Lung (tissue), 12 donors: ENCODE results near the gene IFRD2. TPM values are rescaled to one million over a fixed set of nuclear protein-coding genes. Genes with fewer than 3 reads are reported as not detected.

ENCODE experiments used
- ATAC-seq: fragments of 200-7000 bp; cut with Tn5 transposase; one replicate; pipeline ENCODE4 v1.9.1; 2020; ENCODE audit warnings: moderate number of reproducible peaks; ENCODE audit not compliant: insufficient read depth, low FRiP score
- DNase-seq, 3 donors: peaks; one replicate each; pipeline ENCODE4 v3.0.0-alpha.2; 2013 to 2017
- H3K27ac ChIP-seq, 2 donors: one replicate each; pipeline ENCODE4 v1.5.1; 2013; ENCODE audit warnings: mild to moderate bottlenecking in 2 of 2, moderate library complexity in 2 of 2, control low read depth in 1 of 2, inconsistent platforms in 1 of 2, low read depth in 1 of 2, low read length in 1 of 2
- H3K27me3 ChIP-seq, 3 donors: one replicate each; pipeline ENCODE4 v1.5.1; 2013; ENCODE audit warnings: low read length in 2 of 3; ENCODE audit not compliant: control insufficient read depth in 3 of 3, insufficient read depth in 3 of 3
- H3K36me3 ChIP-seq, 4 donors: one replicate each; pipeline ENCODE4 v1.5.1; 2013; ENCODE audit warnings: low read length in 4 of 4, mild to moderate bottlenecking in 1 of 4, moderate library complexity in 1 of 4; ENCODE audit not compliant: control insufficient read depth in 4 of 4, insufficient read depth in 4 of 4
- H3K4me1 ChIP-seq, 5 donors: one replicate each; pipeline ENCODE4 v1.5.1; 2013; ENCODE audit warnings: low read length in 5 of 5, mild to moderate bottlenecking in 2 of 5, moderate library complexity in 1 of 5; ENCODE audit not compliant: control insufficient read depth in 5 of 5, insufficient read depth in 5 of 5
- H3K4me3 ChIP-seq: one replicate; pipeline ENCODE4 v1.5.1; 2013; ENCODE audit warnings: mild to moderate bottlenecking, control low read depth, moderate library complexity
- H3K9ac ChIP-seq, 2 donors: one replicate each; pipeline ENCODE4 v1.5.1; 2013; ENCODE audit warnings: low read length in 2 of 2, control low read depth in 1 of 2; ENCODE audit not compliant: insufficient read depth in 1 of 2
- H3K9me3 ChIP-seq, 4 donors: one replicate each; pipeline ENCODE4 v1.5.1; 2013; ENCODE audit warnings: low read length in 3 of 4, mild to moderate bottlenecking in 1 of 4, moderate library complexity in 1 of 4; ENCODE audit not compliant: control insufficient read depth in 4 of 4, insufficient read depth in 3 of 4
- WGBS, 2 donors: extraction: QIAGEN DNeasy Blood & Tissue Kit; methylation state at CpG; one replicate each; pipeline ENCODE4 v1.1.7; 2013; 5-methylcytosine and 5-hydroxymethylcytosine counted together
- polyA plus RNA-seq, 2 donors: library from polyadenylated mRNA; stranded (reverse); fragments of 200-250 nt; gene quantifications; one replicate each; pipeline ENCODE4 v1.2.1, GENCODE V29; 2013
- total RNA-seq, 2 donors: library from RNA; depleted of rRNA in 1 of 2; stranded (reverse); fragments of >200 nt in 1 of 2; gene quantifications; one replicate each; pipeline ENCODE4 v1.2.1, GENCODE V29; 2014 to 2021
- TF ChIP-seq, protein P1 (sequence below): IDR thresholded peaks from 2 replicates; pipeline ENCODE4 v1.5.1; 2012; ENCODE audit warnings: mild to moderate bottlenecking; ENCODE audit errors: control extremely low read depth, extremely low read depth
- donor health status: control.
- donor health status: control.
- donor health status: Bipolar disorder and iron deficiency.
- donor health status: healthy.
- donor health status: DM: yes; HTN: yes; CAD: no.

The IFRD2 gene
- total and polyA plus RNA-seq, 4 donors, result 14.7 to 107 (median 95.1) TPM

DNA sequence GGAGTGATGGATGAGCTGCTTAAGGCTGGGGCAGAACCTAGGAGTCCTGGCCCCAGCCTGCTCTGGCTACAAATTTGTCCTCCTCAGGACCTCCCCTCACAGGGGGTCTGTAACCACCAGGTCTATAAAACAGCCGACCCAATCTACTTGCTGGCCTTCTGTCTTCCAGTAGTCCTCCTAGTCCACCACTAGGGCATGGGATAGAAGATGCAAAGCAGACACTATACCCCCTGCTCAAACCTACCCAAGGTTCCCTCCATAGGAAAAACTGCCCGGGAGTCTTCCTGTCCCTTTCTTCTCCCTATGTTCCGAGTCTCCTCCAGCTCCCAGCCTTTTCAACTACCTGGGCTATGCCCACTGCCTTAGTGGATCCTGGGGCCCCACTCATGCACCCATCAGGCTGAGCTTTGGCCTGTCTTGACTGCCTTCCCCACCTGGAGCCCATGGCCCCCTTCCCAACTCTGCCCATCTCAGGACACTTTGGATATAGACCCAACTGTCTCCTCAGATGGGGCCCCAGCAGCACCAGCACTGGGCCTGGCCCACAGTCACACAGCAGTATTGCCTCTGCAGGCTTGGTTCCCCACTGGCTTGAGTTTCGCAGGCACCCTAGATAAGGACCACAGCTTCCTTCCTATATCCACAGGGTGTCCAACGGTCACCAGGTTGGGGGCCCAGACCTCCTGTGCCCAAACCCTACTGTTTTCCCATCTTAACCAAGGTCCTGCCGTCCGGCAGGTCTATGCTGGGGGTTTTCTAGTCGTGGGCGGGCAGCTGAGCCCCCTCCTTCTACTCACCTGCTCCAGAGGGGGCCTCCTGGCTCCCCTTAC lies 5.9 kb upstream of the IFRD2 start:
- TF ChIP-seq, protein P1, sequence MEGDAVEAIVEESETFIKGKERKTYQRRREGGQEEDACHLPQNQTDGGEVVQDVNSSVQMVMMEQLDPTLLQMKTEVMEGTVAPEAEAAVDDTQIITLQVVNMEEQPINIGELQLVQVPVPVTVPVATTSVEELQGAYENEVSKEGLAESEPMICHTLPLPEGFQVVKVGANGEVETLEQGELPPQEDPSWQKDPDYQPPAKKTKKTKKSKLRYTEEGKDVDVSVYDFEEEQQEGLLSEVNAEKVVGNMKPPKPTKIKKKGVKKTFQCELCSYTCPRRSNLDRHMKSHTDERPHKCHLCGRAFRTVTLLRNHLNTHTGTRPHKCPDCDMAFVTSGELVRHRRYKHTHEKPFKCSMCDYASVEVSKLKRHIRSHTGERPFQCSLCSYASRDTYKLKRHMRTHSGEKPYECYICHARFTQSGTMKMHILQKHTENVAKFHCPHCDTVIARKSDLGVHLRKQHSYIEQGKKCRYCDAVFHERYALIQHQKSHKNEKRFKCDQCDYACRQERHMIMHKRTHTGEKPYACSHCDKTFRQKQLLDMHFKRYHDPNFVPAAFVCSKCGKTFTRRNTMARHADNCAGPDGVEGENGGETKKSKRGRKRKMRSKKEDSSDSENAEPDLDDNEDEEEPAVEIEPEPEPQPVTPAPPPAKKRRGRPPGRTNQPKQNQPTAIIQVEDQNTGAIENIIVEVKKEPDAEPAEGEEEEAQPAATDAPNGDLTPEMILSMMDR, result no peak
- Histone ChIP-seq H3K4me1 (peaks cover 9 to 27% (median 13%) of the 10 kb centered on the region in 5 donors), H3K9ac (peak overlapping the region in 1 of 2 donors; percentile 84), H3K27me3 (no peaks in the 10 kb centered on the region), H3K27ac (peak overlapping the region; percentile 81 to 86), H3K4me3 (no peak overlapping the region), H3K36me3 (peaks cover 0 to 4% (median 0%) of the 10 kb centered on the region in 4 donors), H3K9me3 (no peaks in the 10 kb centered on the region)
- DNase-seq (no peak), ATAC-seq (no peak)
- 24 to 40% methylated on average over 9 of the region's 9 CpGs for WGBS, 2 donors

DNA sequence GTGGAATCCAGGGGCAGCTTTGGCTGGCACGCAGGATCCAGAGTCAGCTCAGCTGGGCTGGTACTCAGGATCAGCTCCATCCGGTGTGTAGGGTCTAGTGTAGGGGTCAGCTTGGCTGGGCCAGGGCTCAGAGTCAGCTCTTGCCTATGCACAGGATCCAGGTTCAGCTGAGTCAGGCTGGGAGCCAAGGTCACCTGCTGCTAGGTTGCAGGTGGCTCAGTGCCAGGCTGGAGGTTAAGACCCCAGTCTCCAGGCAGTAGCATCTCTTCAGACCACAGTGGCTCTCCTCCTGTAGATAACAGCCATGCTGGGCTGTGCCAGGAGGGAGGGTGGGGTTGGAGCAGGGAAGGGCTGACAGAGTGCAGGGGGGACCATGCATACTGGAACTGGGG lies 5.2 kb upstream of the IFRD2 start:
- Histone ChIP-seq H3K27me3 (no peaks in the 10 kb centered on the region), H3K4me3 (no peak overlapping the region), H3K9me3 (no peaks in the 10 kb centered on the region), H3K36me3 (peaks cover 0 to 4% (median 0%) of the 10 kb centered on the region in 4 donors), H3K4me1 (peaks cover 6 to 32% (median 12%) of the 10 kb centered on the region in 5 donors), H3K9ac (no peak overlapping the region), H3K27ac (peak overlapping the region in 1 of 2 donors; percentile 12)
- no peak for DNase-seq
- no peak for ATAC-seq
- 94 to 98% methylated on average over 2 of the region's 2 CpGs for WGBS, 2 donors
- TF ChIP-seq, protein P1, result no peak

DNA sequence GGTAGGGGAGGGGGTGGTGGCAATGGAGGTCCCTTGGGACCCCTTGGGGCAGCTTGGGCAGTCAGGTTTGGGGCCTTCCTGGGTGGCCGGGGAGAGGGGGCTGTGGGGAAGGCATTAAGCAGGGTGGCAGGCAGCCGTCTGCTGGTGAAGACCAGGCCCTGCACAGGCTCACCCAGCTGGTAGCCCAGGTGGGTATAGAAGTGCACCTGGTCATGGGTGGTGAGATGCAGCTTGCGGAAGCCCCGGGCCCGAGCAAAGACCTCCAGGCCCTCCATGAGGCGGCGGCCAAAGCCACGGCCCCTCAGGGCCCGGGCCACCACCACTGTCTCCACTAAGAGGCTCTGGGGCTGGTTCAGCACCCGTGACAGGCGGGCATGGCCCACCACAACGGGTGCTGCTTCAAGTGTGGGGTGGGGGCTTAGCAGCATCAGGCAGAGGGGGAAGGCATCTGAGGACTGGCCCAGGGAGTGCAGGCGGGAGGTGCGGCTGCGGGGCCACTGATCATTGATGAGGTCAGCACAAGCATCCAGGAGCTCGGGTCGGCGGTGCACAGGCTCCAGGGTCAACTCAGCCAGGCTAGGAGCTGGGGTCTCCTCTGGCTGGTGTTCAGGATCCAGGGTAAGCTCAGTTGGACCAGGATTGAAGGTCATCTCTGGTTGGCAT lies 4.6 kb upstream of the IFRD2 start:
- Histone ChIP-seq H3K36me3 (peaks cover 0 to 4% (median 0%) of the 10 kb centered on the region in 4 donors), H3K9me3 (no peaks in the 10 kb centered on the region), H3K9ac (no peak overlapping the region), H3K27ac (no peak overlapping the region), H3K27me3 (no peaks in the 10 kb centered on the region), H3K4me3 (no peak overlapping the region), H3K4me1 (peaks cover 6 to 28% (median 12%) of the 10 kb centered on the region in 5 donors)
- ATAC-seq (no peak), DNase-seq (peak in 1 of 3 donors; percentile 7)
- TF ChIP-seq, protein P1, result no peak
- 95% methylated on average over 18 of the region's 18 CpGs for WGBS, 2 donors
